Endothelial cell of umbilical vein (primary cell): ENCODE results near the gene UGT8. TPM values are rescaled to one million over a fixed set of nuclear protein-coding genes. Genes with fewer than 3 reads are reported as not detected.

ENCODE experiments used
- BruUV-seq: library from RNA; stranded (reverse); fragments of 400-500 nt; replicated peaks from 2 replicates; lab custom pipeline; 2021; lab: Mats Ljungman, UMichigan
- CTCF ChIA-PET: fragments of 300-600, 350-600 bp; sonication (Branson Sonifier 250); formaldehyde crosslinking; loops from one replicate; lab custom pipeline; 2021; ENCODE audit warnings: antibody characterized with exemption, inconsistent platforms; lab: Charles Lee
- POLR2A ChIA-PET: fragments of 300-600, 350-600 bp; sonication (Branson Sonifier 250); formaldehyde crosslinking; loops from one replicate; lab custom pipeline; 2021; ENCODE audit warnings: antibody characterized with exemption, inconsistent platforms; lab: Charles Lee
- DNase-seq: peaks from one replicate; pipeline ENCODE4 v3.0.0-alpha.2; 2011; ENCODE audit warnings: low read depth, low spot score
- FAIRE-seq: peaks from 2 replicates; lab custom pipeline; 2011; peaks lifted over from hg19 to GRCh38; lab: Jason Lieb, UNC
- H2AFZ ChIP-seq: 2 replicates; pipeline ENCODE4 v1.6.0; 2012; ENCODE audit warnings: low read depth, low read length, control low read depth, inconsistent platforms
- H3K27ac ChIP-seq: 2 replicates; pipeline ENCODE4 v1.5.1; 2011; ENCODE audit warnings: low read depth, mild to moderate bottlenecking, control low read depth, low read length, moderate library complexity; ENCODE audit not compliant: insufficient read depth
- H3K27me3 ChIP-seq, 2 experiments: 2 replicates each; pipeline versions ENCODE4 v1.6.0 to v1.6.1; 2011; ENCODE audit warnings: low read length in 2 of 2, mixed read lengths in 1 of 2; ENCODE audit not compliant: control insufficient read depth in 2 of 2, insufficient read depth in 2 of 2
- H3K36me3 ChIP-seq, 2 experiments: 2 replicates in 1 of 2; 3 replicates in 1 of 2; pipeline ENCODE4 v1.5.1; 2011; ENCODE audit warnings: low read length in 2 of 2, mild to moderate bottlenecking in 1 of 2, moderate library complexity in 1 of 2; ENCODE audit not compliant: control insufficient read depth in 2 of 2, insufficient read depth in 2 of 2; ENCODE audit errors: extremely low read depth in 1 of 2
- H3K4me1 ChIP-seq: 3 replicates; pipeline ENCODE4 v1.5.1; 2011; ENCODE audit warnings: mild to moderate bottlenecking, low read length; ENCODE audit not compliant: control insufficient read depth, insufficient read depth; ENCODE audit errors: extremely low read depth
- H3K4me2 ChIP-seq: 2 replicates; pipeline ENCODE4 v1.6.1; 2011; ENCODE audit warnings: low read length, control low read depth, mixed read lengths; ENCODE audit not compliant: insufficient read depth
- H3K4me3 ChIP-seq, 3 experiments: fragments of 200-600 bp in 1 of 3; sonication (generic), shearing (Covaris generic) in 1 of 3; replicated peaks in 1 of 3; 2 replicates each; pipeline ENCODE4 v1.5.1; 2011 to 2016; ENCODE audit warnings: control low read depth in 3 of 3, low read length in 3 of 3, mild to moderate bottlenecking in 2 of 3, inconsistent platforms in 1 of 3, low read depth in 1 of 3, moderate library complexity in 1 of 3; ENCODE audit not compliant: insufficient read depth in 1 of 3
- H3K79me2 ChIP-seq: 2 replicates; pipeline ENCODE4 v1.6.0; 2012; ENCODE audit warnings: low read length, inconsistent platforms; ENCODE audit not compliant: control insufficient read depth, insufficient read depth
- H3K9ac ChIP-seq: replicated peaks from 2 replicates; pipeline ENCODE3; 2011; ENCODE audit warnings: low read length, control low read depth; ENCODE audit not compliant: insufficient read depth; ENCODE audit errors: extremely low read depth
- H3K9me1 ChIP-seq: replicated peaks from 3 replicates; pipeline ENCODE4 v1.6.0; 2011; ENCODE audit warnings: mild to moderate bottlenecking, low read length; ENCODE audit not compliant: control insufficient read depth, insufficient read depth; ENCODE audit errors: extremely low read depth
- H3K9me3 ChIP-seq: replicated peaks from 2 replicates; pipeline ENCODE4 v1.5.1; 2012; ENCODE audit warnings: low read length, inconsistent platforms; ENCODE audit not compliant: control insufficient read depth, insufficient read depth
- H4K20me1 ChIP-seq: replicated peaks from 2 replicates; pipeline ENCODE3; 2011; ENCODE audit warnings: mild to moderate bottlenecking, low read length; ENCODE audit not compliant: control insufficient read depth, insufficient read depth; ENCODE audit errors: extremely low read depth
- EZH2 ChIP-seq: IDR thresholded peaks from 2 replicates; pipeline ENCODE4 v1.6.1; 2012; ENCODE audit warnings: borderline replicate concordance, low read depth, mild to moderate bottlenecking, moderate library complexity, low read length, inconsistent platforms; ENCODE audit not compliant: severe bottlenecking
- FOS ChIP-seq: IDR thresholded peaks from 2 replicates; pipeline ENCODE4 v1.6.1; 2011; ENCODE audit warnings: mild to moderate bottlenecking, low read length, moderate library complexity, borderline replicate concordance; ENCODE audit not compliant: insufficient read depth
- GATA2 ChIP-seq: IDR thresholded peaks from 2 replicates; pipeline ENCODE4 v1.7.0; 2011; ENCODE audit warnings: low read depth, mild to moderate bottlenecking, moderate library complexity, mixed read lengths, low read length; ENCODE audit not compliant: insufficient read length, insufficient read depth
- JUN ChIP-seq: IDR thresholded peaks from 2 replicates; pipeline ENCODE4 v1.6.1; 2011; ENCODE audit warnings: borderline replicate concordance, low read depth; ENCODE audit not compliant: insufficient read length, insufficient read depth
- MAX ChIP-seq: IDR thresholded peaks from 2 replicates; pipeline ENCODE4 v1.6.1; 2011; ENCODE audit not compliant: insufficient read depth, insufficient read length
- MYC ChIP-seq: IDR thresholded peaks from one replicate; pipeline ENCODE4 v1.6.1; 2011; ENCODE audit warnings: mild to moderate bottlenecking, low read depth, low read length
- POLR2A ChIP-seq: IDR thresholded peaks from 2 replicates; pipeline ENCODE4 v1.6.1; 2012; ENCODE audit warnings: low read depth, mild to moderate bottlenecking, control low read depth, low read length
- POLR2AphosphoS5 ChIP-seq: IDR thresholded peaks from 2 replicates; pipeline ENCODE4 v1.6.1; 2012; ENCODE audit warnings: low read depth, mild to moderate bottlenecking, control low read depth, low read length, moderate library complexity; ENCODE audit not compliant: insufficient read depth
- dilution Hi-C: fragments of 300-500 bp; cut with MboI; formaldehyde crosslinking; loops from one replicate; pipeline ENCODE4 v1.15.0; 2019; ENCODE audit warnings: low sequenced_read_pairs; ENCODE audit not compliant: extremely low pct_ligation_motif_present
- intact Hi-C: fragments of 100-400 bp; cut with micrococcal nuclease; formaldehyde crosslinking; loops from one replicate; pipeline ENCODE4 v1.10.0; 2022
- polyA plus RNA-seq, 4 experiments: library from polyadenylated mRNA; depleted of rRNA in 3 of 4; stranded (reverse) in 3 of 4; unstranded in 1 of 4; fragments of >200 nt; gene quantifications; 2 replicates each; pipeline versions ENCODE4 v1.2.1 to v1.2.3, GENCODE V29; 2011 to 2012; ENCODE audit warnings: missing spikeins in 1 of 4
- total RNA-seq: library from RNA; stranded (reverse); gene quantifications from 2 replicates; pipeline ENCODE4 v1.2.3, GENCODE V29; 2021
- TF ChIP-seq, protein P1 (sequence below), 2 donors: IDR thresholded peaks; 1 replicate in 1 of 2; 2 replicates in 1 of 2; pipeline ENCODE4 v1.5.1; 2011; ENCODE audit warnings: low read length in 2 of 2, mild to moderate bottlenecking in 2 of 2, moderate library complexity in 2 of 2, control low read depth in 1 of 2, inconsistent platforms in 1 of 2, low read depth in 1 of 2; ENCODE audit not compliant: insufficient read depth in 1 of 2; ENCODE audit errors: extremely low read depth in 1 of 2

Gene UGT8
- total and polyA plus RNA-seq, 2 donors (not counting 3 experiments of a cell fraction or from before 2014, with no cell fraction given) = 0.11 TPM; not detected in 1

GRCh38 chr4:114603497-114603896 lies 4.9 kb downstream of the UGT8 start:
- no TSS peak for BruUV-seq
- intact Hi-C loops (no loop called here), dilution Hi-C loops (no loop called here)
- Histone ChIP-seq H3K4me2 (no peak overlapping the region), H3K36me3 (no peaks in the 10 kb centered on the region), H3K9me3 (no peaks in the 10 kb centered on the region), H3K27ac (no peak overlapping the region), H3K9me1 (no peaks in the 10 kb centered on the region), H3K4me1 (peaks cover 4% of the 10 kb centered on the region), H3K9ac (no peak overlapping the region), H2AFZ (no peak overlapping the region), H4K20me1 (no peaks in the 10 kb centered on the region), H3K79me2 (no peaks in the 10 kb centered on the region), H3K27me3 (peaks cover 15 to 25% of the 10 kb centered on the region in 2 experiments), H3K4me3 (no peak overlapping the region)
- POLR2A ChIA-PET = no interaction called here
- TF ChIP-seq JUN (no peak), FOS (no peak), MYC (no peak), EZH2 (no peak), POLR2AphosphoS5 (no peak), MAX (no peak), POLR2A (no peak), GATA2 (no peak)
- TF ChIP-seq, protein P1, sequence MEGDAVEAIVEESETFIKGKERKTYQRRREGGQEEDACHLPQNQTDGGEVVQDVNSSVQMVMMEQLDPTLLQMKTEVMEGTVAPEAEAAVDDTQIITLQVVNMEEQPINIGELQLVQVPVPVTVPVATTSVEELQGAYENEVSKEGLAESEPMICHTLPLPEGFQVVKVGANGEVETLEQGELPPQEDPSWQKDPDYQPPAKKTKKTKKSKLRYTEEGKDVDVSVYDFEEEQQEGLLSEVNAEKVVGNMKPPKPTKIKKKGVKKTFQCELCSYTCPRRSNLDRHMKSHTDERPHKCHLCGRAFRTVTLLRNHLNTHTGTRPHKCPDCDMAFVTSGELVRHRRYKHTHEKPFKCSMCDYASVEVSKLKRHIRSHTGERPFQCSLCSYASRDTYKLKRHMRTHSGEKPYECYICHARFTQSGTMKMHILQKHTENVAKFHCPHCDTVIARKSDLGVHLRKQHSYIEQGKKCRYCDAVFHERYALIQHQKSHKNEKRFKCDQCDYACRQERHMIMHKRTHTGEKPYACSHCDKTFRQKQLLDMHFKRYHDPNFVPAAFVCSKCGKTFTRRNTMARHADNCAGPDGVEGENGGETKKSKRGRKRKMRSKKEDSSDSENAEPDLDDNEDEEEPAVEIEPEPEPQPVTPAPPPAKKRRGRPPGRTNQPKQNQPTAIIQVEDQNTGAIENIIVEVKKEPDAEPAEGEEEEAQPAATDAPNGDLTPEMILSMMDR (IDR thresholded peaks at IDR 0.05; ENCODE audit: extremely low read depth in 1 of 2, insufficient read depth in 1 of 2, low read depth in 1 of 2, low read length in 2 of 2) = no peak
- FAIRE-seq (no peak), DNase-seq (no peak)
- CTCF ChIA-PET = no interaction called here
